SH-SY5Y (cell line): ENCODE data around the gene KCTD20.

Experiments
- GATA2 ChIP-seq: IDR thresholded peaks from 2 replicates; pipeline ENCODE4 v1.6.1; 2011; ENCODE audit warnings: mild to moderate bottlenecking, low read depth, low read length
- GATA3 ChIP-seq: IDR thresholded peaks from 2 replicates; pipeline ENCODE4 v1.6.1; 2011; ENCODE audit warnings: low read depth, mild to moderate bottlenecking, low read length, moderate library complexity

Gene KCTD20

DNA sequence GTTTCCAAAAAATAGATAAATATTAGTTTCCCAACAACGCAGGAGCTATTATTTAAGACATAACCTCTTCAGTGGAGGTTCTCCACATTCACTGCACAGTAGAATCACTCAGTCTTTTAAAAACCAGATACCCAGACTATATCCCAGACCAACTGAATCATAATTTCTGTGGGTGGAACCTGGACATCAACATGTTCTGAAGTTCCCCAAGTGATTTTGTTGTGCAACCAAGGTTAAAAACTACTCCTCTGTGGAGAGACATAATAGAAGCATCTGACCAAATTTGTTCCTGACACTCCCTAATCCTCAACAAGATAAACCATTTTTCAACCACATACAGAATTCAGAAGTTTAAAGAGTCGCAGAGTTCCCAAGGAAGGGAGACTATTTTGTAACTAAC lies 62.2 kb downstream of the KCTD20 start:
- TF ChIP-seq GATA2 (no peak), GATA3 (no peak)

DNA sequence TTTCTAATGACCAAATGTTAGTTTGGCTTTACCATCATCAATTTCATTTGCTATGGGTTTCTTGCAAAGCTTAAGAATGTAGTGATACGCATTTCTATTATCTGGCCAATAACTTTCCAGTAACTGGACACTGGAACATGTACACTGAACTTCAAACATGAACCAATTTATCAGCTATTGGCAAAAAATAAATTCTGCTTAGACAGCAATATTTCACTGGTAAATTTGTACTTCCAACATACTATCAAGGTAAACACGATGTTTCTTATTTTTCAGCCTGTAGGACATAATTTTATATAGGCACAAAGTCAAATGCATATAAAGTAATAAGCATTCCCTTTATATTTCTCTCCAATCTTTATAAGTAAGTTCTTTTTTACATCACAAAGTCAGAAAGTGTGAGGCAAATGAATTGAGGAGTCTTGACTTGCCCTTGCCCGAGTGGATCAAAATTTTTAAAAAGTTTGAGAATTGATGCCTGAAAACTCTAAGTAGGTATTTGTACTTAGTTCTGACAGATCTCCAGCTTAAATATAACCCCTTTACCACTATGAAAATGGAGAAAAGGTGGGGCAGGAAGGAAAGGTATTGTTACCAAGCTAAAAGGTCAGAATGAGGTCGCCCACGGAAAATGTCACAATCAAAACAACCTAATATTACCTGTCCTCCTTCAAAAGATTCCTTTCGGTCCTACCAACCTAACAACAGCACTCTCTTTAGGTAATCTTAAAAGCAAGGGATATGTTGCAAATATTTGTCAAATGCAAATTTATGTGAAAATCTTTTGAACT lies 63.1 kb downstream of the KCTD20 start:
- TF ChIP-seq GATA2 (no peak), GATA3 (no peak)

DNA sequence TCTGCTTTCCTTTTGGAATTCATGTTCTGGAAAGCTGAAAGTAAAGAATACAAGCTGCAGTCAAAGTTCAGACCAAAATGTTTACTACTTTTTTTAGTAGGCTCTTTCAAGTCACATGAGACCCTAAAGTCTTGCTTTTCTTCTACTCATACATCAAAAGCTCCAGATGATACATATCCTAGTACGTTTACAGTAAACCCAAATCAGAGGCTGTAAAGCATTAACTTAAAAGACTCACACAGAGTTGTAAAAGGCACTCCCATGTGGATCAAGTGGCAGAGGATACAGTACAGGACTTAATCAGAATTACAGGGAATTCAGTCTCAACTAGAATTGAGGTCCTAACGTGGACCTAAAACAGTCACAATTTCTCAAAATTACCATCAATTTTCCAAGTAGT lies 63.8 kb downstream of the KCTD20 start:
- TF ChIP-seq GATA2 (no peak), GATA3 (no peak)

DNA sequence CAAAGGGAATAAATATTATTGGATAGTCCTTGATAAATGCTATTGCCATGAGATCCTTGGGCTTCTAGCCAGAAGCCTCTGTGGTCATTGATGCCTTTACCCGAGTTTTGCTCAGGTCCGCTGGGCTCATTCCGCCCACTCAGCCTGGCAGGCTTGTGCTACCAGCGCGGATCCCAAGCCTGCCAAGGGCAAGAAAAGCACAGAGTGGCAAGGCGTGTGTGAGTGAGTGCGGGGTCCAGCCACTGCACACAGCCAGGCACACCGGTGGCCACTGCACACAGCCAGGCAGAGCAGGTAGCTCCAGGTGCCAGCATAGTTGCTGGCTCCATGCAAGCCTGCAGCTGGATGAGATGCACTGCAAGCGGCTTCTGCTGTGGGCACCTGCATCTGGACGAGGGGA lies 65.7 kb downstream of the KCTD20 start:
- TF ChIP-seq GATA3 (no peak), GATA2 (no peak)

GRCh38 chr6:36510365-36510764 lies 67.6 kb downstream of the KCTD20 start:
- TF ChIP-seq GATA2, result no peak
- no peak for TF ChIP-seq GATA3

GRCh38 chr6:36514554-36515456 lies 72.0 kb downstream of the KCTD20 start:
- TF ChIP-seq GATA3 (no peak), GATA2 (no peak)

- TF ChIP-seq GATA2, result no peak
Observed at GRCh38 chr6:36515844-36516243, 73.0 kb downstream of the KCTD20 start.

DNA sequence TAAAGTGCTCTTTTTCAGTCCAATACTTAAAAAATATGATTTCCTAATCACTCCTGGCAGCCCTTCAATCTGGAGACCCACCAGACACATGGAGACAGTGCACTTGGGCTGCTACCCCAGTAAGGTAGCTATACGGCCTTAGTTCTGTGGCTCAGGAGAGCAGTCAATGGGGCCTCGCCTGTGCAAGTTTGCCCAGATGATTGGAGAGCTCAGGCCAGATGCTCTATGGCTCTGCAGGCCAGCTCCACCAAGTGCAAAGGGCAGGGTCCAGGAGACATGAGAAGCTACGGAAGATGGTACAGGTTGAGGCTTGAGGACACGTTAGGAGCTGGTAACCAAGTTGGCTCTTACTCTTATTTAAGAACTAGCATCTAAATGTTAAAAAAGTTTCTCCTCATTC lies 73.8 kb downstream of the KCTD20 start:
- TF ChIP-seq GATA2, result no peak
- no peak for TF ChIP-seq GATA3

DNA sequence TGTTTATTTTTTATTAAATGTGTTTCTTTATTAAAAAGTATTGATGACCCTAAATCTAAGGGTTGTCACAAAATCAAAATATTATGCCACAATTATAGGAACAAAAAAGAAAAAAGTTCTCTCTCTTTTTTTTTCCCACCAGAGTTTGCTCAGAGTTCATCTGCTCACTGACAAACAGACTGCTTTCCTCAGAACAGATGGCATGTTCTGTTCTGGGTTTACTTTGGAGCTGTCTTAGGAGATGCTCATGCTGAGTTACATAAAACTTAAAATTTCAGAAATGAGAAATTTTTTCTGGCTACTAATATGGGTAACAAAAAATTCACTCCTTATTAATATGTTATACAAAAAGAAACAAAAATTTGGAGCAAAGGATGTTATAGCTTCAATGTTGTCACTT lies 74.2 kb downstream of the KCTD20 start:
- TF ChIP-seq GATA2 (no peak), GATA3 (no peak)

GRCh38 chr6:36517408-36517807 lies 74.6 kb downstream of the KCTD20 start:
- TF ChIP-seq GATA2 (no peak), GATA3 (no peak)

DNA sequence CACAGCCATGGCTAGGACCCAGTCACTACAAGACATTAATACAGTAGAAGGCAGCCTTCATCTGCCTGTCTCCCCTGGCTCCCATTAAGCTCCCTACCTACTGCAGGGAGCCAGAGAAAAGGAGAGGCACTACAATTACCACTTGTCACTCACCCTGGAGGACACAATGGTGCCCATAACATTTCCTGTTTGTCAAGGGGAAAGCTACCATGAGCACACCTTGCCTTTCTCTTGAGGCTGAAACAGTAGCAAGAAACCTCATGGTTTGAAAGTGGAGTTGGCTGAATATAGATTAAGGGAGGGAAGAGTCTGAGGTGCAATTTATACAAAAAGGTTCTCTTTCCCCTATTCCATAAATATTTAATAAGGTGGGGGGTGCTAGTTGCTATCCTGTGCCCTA lies 76.6 kb downstream of the KCTD20 start:
- TF ChIP-seq GATA3 (no peak), GATA2 (no peak)

GRCh38 chr6:36523451-36523850 lies 80.7 kb downstream of the KCTD20 start:
- no peak for TF ChIP-seq GATA2
- no peak for TF ChIP-seq GATA3

GRCh38 chr6:36523936-36524499 lies 81.2 kb downstream of the KCTD20 start:
- TF ChIP-seq GATA2 (no peak), GATA3 (no peak)

GRCh38 chr6:36524871-36525270 lies 82.1 kb downstream of the KCTD20 start:
- no peak for TF ChIP-seq GATA3
- no peak for TF ChIP-seq GATA2

- TF ChIP-seq GATA3 (no peak), GATA2 (no peak)
Observed at GRCh38 chr6:36525346-36525745, 82.5 kb downstream of the KCTD20 start.

- no peak for TF ChIP-seq GATA2
- no peak for TF ChIP-seq GATA3
Observed at GRCh38 chr6:36526066-36526465, 83.3 kb downstream of the KCTD20 start.
